CD4-positive, alpha-beta T cell treated with Interleukin-6 for 4 hours (primary cell): ENCODE results near the gene KBTBD12.
"Not testable (repeated sequence)": the region's sequence is repeated elsewhere in the genome, so short reads cannot be mapped to it uniquely, and the experiment has no call there.

Experiments
- DNase-seq: peaks from one replicate; pipeline ENCODE4 v3.0.0-alpha.2; 2020; ENCODE audit warnings: mixed read lengths

KBTBD12 gene

GRCh38 chr3:127915115-127915936 is at the start of gene KBTBD12:
Gene KBTBD12 (plus strand): TSS chr3:127915232. CDS start chr3:127923062, 7,830 bp downstream.
- no peak for DNase-seq

GRCh38 chr3:127865941-127866340 is 49.1 kb upstream of the KBTBD12 start:
- DNase-seq = no peak

- DNase-seq = no peak
These were observed 47.6 kb upstream of the KBTBD12 start for GRCh38 chr3:127867412-127867811.

GRCh38 chr3:127867986-127868385 is 47.0 kb upstream of the KBTBD12 start:
- no peak for DNase-seq

- DNase-seq = no peak
These were observed 44.9 kb upstream of the KBTBD12 start for GRCh38 chr3:127870156-127870555.

- DNase-seq = not testable (repeated sequence)
These were observed 40.9 kb upstream of the KBTBD12 start for GRCh38 chr3:127874097-127874496.

GRCh38 chr3:127881586-127881985 is 33.4 kb upstream of the KBTBD12 start:
- no peak for DNase-seq

GRCh38 chr3:127884041-127884440 is 31.0 kb upstream of the KBTBD12 start:
- DNase-seq = no peak

GRCh38 chr3:127886231-127886955 is 28.6 kb upstream of the KBTBD12 start:
- DNase-seq = no peak

- no peak for DNase-seq
These were observed 28.1 kb upstream of the KBTBD12 start for GRCh38 chr3:127886956-127887231.

GRCh38 chr3:127887321-127887720 is 27.7 kb upstream of the KBTBD12 start:
- DNase-seq = no peak

- DNase-seq = no peak
These were observed 26.9 kb upstream of the KBTBD12 start for GRCh38 chr3:127888156-127888555.

- no peak for DNase-seq
These were observed 26.4 kb upstream of the KBTBD12 start for GRCh38 chr3:127888564-127889107.

GRCh38 chr3:127889461-127889863 is 25.6 kb upstream of the KBTBD12 start:
- DNase-seq = no peak

GRCh38 chr3:127889976-127890650 is 24.9 kb upstream of the KBTBD12 start:
- no peak for DNase-seq

- not testable (repeated sequence) for DNase-seq
These were observed 24.3 kb upstream of the KBTBD12 start for GRCh38 chr3:127890651-127891290.

GRCh38 chr3:127894481-127894880 is 20.6 kb upstream of the KBTBD12 start:
- no peak for DNase-seq

- no peak for DNase-seq
These were observed 15.8 kb upstream of the KBTBD12 start for GRCh38 chr3:127899200-127899599.

GRCh38 chr3:127899766-127900165 is 15.3 kb upstream of the KBTBD12 start:
- no peak for DNase-seq

- DNase-seq = no peak
These were observed 14.5 kb upstream of the KBTBD12 start for GRCh38 chr3:127900536-127900935.

GRCh38 chr3:127902486-127902885 is 12.5 kb upstream of the KBTBD12 start:
- no peak for DNase-seq

- DNase-seq = no peak
These were observed 11.2 kb upstream of the KBTBD12 start for GRCh38 chr3:127903611-127904375.
